ENCODE results near the gene COL7A1. TPM values are rescaled to one million over a fixed set of nuclear protein-coding genes. Genes with fewer than 3 reads are reported as not detected.

The COL7A1 gene
- total RNA-seq, 1 experiment from 2014 or later = 40.0 TPM

- Histone ChIP-seq H3K36me3 (ENCODE audit: control insufficient read depth, insufficient read depth, low read length) (no peaks in the 10 kb centered on the region), H3K27ac (ENCODE audit: low read length) (no peak overlapping the region), H3K9me3 (ENCODE audit: control insufficient read depth, insufficient read depth, low read depth, low read length) (no peaks in the 10 kb centered on the region), H3K4me1 (ENCODE audit: control insufficient read depth, insufficient read depth, low read length) (no peaks in the 10 kb centered on the region), H3K27me3 (ENCODE audit: control insufficient read depth, insufficient read depth, low read length) (no peaks in the 10 kb centered on the region), H3K4me3 (ENCODE audit: low read depth in 2 of 2, low read length in 2 of 2) (no peak overlapping the region)
- BruUV-seq (replicated peaks) = no TSS peak
- DNase-seq (ENCODE audit: low read depth, low spot score) (no peak), ATAC-seq (no peak)
- intact Hi-C loops (cut with micrococcal nuclease; ENCODE audit: unreplicated experiment) = no loop called here
- in situ Hi-C loops (cut with HindIII; ENCODE audit: low pct_unique_long_range_greater_than_20kb, low sequenced_read_pairs) = no loop called here
- TF ChIP-seq TCF7L2 (IDR thresholded peaks at IDR 0.05; ENCODE audit: low read depth, low read length) = no peak
- no peak for TF ChIP-seq SIN3A (IDR thresholded peaks at IDR 0.05; ENCODE audit: borderline replicate concordance, insufficient read depth, low read depth, low read length)
- no peak for TF ChIP-seq REST (IDR thresholded peaks at IDR 0.05; ENCODE audit: insufficient read depth in 1 of 2, low read depth in 2 of 2, low read length in 1 of 2)
- TF ChIP-seq POLR2AphosphoS5 (IDR thresholded peaks at IDR 0.05; ENCODE audit: low read depth, low read length) = no peak
- ChIA-PET POLR2A (interaction anchor here (0.7 kb wide), 1 partner anchor 763 kb away, joined by 3 read pairs; no protein-coding TSS in a partner anchor), CTCF (interaction anchor here (0.7 to 1.0 kb wide), 2 partner anchors 9 to 118 kb away, joined by 3 to 4 read pairs; no protein-coding TSS in a partner anchor)
Measured at GRCh38 chr3:48553886-48554845, 41.0 kb downstream of the COL7A1 start.

- intact Hi-C loops (cut with micrococcal nuclease; ENCODE audit: unreplicated experiment) (no loop called here), in situ Hi-C loops (cut with HindIII; ENCODE audit: low pct_unique_long_range_greater_than_20kb, low sequenced_read_pairs) (no loop called here)
- no TSS peak for BruUV-seq (replicated peaks)
- no peaks in the 10 kb centered on the region for H3K9me3 ChIP-seq (ENCODE audit: control insufficient read depth, insufficient read depth, low read depth, low read length)
- no peaks in the 10 kb centered on the region for H3K27me3 ChIP-seq (ENCODE audit: control insufficient read depth, insufficient read depth, low read length)
- TF ChIP-seq SIN3A (IDR thresholded peaks at IDR 0.05; ENCODE audit: borderline replicate concordance, insufficient read depth, low read depth, low read length) = no peak
- TF ChIP-seq CTCF (IDR thresholded peaks at IDR 0.05) = no peak
- TF ChIP-seq REST (IDR thresholded peaks at IDR 0.05; ENCODE audit: insufficient read depth in 1 of 2, low read depth in 2 of 2, low read length in 1 of 2) = no peak
- TF ChIP-seq TCF7L2 (IDR thresholded peaks at IDR 0.05; ENCODE audit: low read depth, low read length) = no peak
- no peak for TF ChIP-seq POLR2AphosphoS5 (IDR thresholded peaks at IDR 0.05; ENCODE audit: low read depth, low read length)
- H3K36me3 ChIP-seq (ENCODE audit: control insufficient read depth, insufficient read depth, low read length) = no peaks in the 10 kb centered on the region
- ATAC-seq = no peak
- no peak for DNase-seq (ENCODE audit: low read depth, low spot score)
- ChIA-PET CTCF (interaction anchor here (0.7 kb wide), 1 partner anchor 9 kb away, joined by 3 read pairs; no protein-coding TSS in a partner anchor), POLR2A (interaction anchor here (0.7 kb wide), 1 partner anchor 764 kb away, joined by 3 read pairs; no protein-coding TSS in a partner anchor)
- H3K4me1 ChIP-seq (ENCODE audit: control insufficient read depth, insufficient read depth, low read length) = no peaks in the 10 kb centered on the region
- no peak overlapping the region for H3K27ac ChIP-seq (ENCODE audit: low read length)
- H3K4me3 ChIP-seq (ENCODE audit: low read depth in 2 of 2, low read length in 2 of 2) = no peak overlapping the region
Measured at GRCh38 chr3:48553361-48553760, 41.8 kb downstream of the COL7A1 start.
